HepG2 (cell line): ENCODE measurements around the gene DNAI2. TPM values are rescaled to one million over a fixed set of nuclear protein-coding genes. Genes with fewer than 3 reads are reported as not detected.

Experiments used
- EZH2 ChIP-seq: conservative IDR thresholded peaks from 2 replicates; pipeline ENCODE4 v1.6.1; 2012; ENCODE audit warnings: mild to moderate bottlenecking, low read depth, low read length, moderate library complexity
- HNF1B ChIP-seq: sonication (generic); formaldehyde crosslinking; IDR thresholded peaks from 2 replicates; pipeline ENCODE4 v1.5.1; 2020; ENCODE audit warnings: mild to moderate bottlenecking, moderate library complexity, missing genetic modification reagents
- NFIC ChIP-seq: IDR thresholded peaks from 2 replicates; pipeline ENCODE4 v1.6.1; 2012; ENCODE audit warnings: mild to moderate bottlenecking, low read length, inconsistent platforms
- NR0B2 ChIP-seq: sonication (generic); formaldehyde crosslinking; IDR thresholded peaks from 2 replicates; pipeline ENCODE4 v1.4.0; 2020; ENCODE audit warnings: mild to moderate bottlenecking, missing genetic modification reagents
- PTBP1 ChIP-seq: fragments of 200-400 bp; formaldehyde crosslinking; IDR thresholded peaks from 2 replicates; pipeline ENCODE4 v1.6.1; 2018; ENCODE audit warnings: low read length, low read depth; ENCODE audit not compliant: poor library complexity, severe bottlenecking
- SKI ChIP-seq: fragments of 450-650 bp; IDR thresholded peaks from one replicate; pipeline ENCODE4 v1.6.1; 2018; ENCODE audit warnings: mild to moderate bottlenecking; ENCODE audit not compliant: partially characterized antibody
- ZBTB40 ChIP-seq, 2 experiments: fragments of 450-650 bp in 1 of 2; sonication (generic) in 1 of 2; formaldehyde crosslinking in 1 of 2; IDR thresholded peaks; 2 replicates each; pipeline versions ENCODE4 v1.6.1 to v1.8.0; 2016 to 2022; ENCODE audit warnings: antibody characterized with exemption in 1 of 2, mild to moderate bottlenecking in 1 of 2, missing genetic modification reagents in 1 of 2
- ZNF12 ChIP-seq: sonication (generic); formaldehyde crosslinking; IDR thresholded peaks from 2 replicates; pipeline ENCODE4 v1.5.0; 2020; ENCODE audit warnings: missing genetic modification reagents
- ZNF260 ChIP-seq: sonication (generic); formaldehyde crosslinking; IDR thresholded peaks from 2 replicates; pipeline ENCODE4 v1.4.0; 2020; ENCODE audit warnings: missing genetic modification reagents, low read depth, mild to moderate bottlenecking, borderline replicate concordance
- ZNF468 ChIP-seq: sonication (generic); formaldehyde crosslinking; IDR thresholded peaks from 2 replicates; pipeline ENCODE4 v1.8.0; 2022; ENCODE audit warnings: mild to moderate bottlenecking, moderate library complexity, missing genetic modification reagents
- ZNF691 ChIP-seq: sonication (generic); formaldehyde crosslinking; IDR thresholded peaks from 2 replicates; pipeline ENCODE4 v1.4.0; 2020; ENCODE audit warnings: missing genetic modification reagents, low read depth, mild to moderate bottlenecking, borderline replicate concordance
- ZNF761 ChIP-seq: sonication (generic); formaldehyde crosslinking; conservative IDR thresholded peaks from 2 replicates; pipeline ENCODE4 v1.4.0; 2020; ENCODE audit warnings: mild to moderate bottlenecking, missing genetic modification reagents
- ZNF883 ChIP-seq: sonication (generic); formaldehyde crosslinking; IDR thresholded peaks from 2 replicates; pipeline ENCODE4 v1.5.1; 2020; ENCODE audit warnings: mild to moderate bottlenecking, missing genetic modification reagents; ENCODE audit errors: not compliant biosample characterization
- ZSCAN20 ChIP-seq: sonication (generic); formaldehyde crosslinking; IDR thresholded peaks from 2 replicates; pipeline ENCODE4 v1.4.0; 2020; ENCODE audit warnings: missing genetic modification reagents, mild to moderate bottlenecking, borderline replicate concordance
- ZSCAN22 ChIP-seq: sonication (generic); formaldehyde crosslinking; IDR thresholded peaks from 2 replicates; pipeline ENCODE4 v1.4.0; 2020; ENCODE audit warnings: mild to moderate bottlenecking, missing genetic modification reagents
- polyA plus RNA-seq, 8 experiments: library from polyadenylated mRNA; depleted of rRNA in 3 of 8; stranded (reverse) in 7 of 8; unstranded in 1 of 8; fragments of >200 nt; fragmentation: Illumina TruSeq in 4 of 8; extraction: Trizol in 4 of 8; gene quantifications; 2 replicates each; pipeline versions ENCODE4 v1.2.1 to v1.2.3, GENCODE V29; 2011 to 2016; ENCODE audit warnings: low read depth in 4 of 8, missing spikeins in 1 of 8, mixed read lengths in 1 of 8; ENCODE audit not compliant: insufficient read depth in 1 of 8
- total RNA-seq, 5 experiments: library from RNA; depleted of rRNA; stranded (reverse); fragments of >200 nt; fragmentation: Illumina TruSeq; extraction: Trizol; gene quantifications; 2 replicates each; pipeline ENCODE4 v1.2.3, GENCODE V29; 2016; ENCODE audit warnings: low read depth in 1 of 5
- TF ChIP-seq, protein P1 (sequence below): sonication (generic); formaldehyde crosslinking; IDR thresholded peaks from 2 replicates; pipeline ENCODE4 v1.4.0; 2020; ENCODE audit warnings: low read depth, mild to moderate bottlenecking, missing genetic modification reagents

The DNAI2 gene
- total and polyA plus RNA-seq, 2 of the 13 experiments (the other 11 are each of a cell fraction or from before 2014, with no cell fraction given), result not detected

GRCh38 chr17:74354123-74354522 is 80.1 kb downstream of the DNAI2 start (continued):
- TF ChIP-seq ZBTB40 (IDR thresholded peaks at IDR 0.05), result no peak
- TF ChIP-seq ZBTB40 (CRISPR knock-in tag; IDR thresholded peaks at IDR 0.05), result no peak
- TF ChIP-seq NFIC, result no peak
- TF ChIP-seq EZH2, result 0 out of 2 replicates have a peak, but pooled peaks have one; percentile 33
- 0 out of 2 replicates have a peak, but pooled peaks have one; percentile 47 for TF ChIP-seq ZNF761 (CRISPR knock-in tag)
- TF ChIP-seq, protein P1, sequence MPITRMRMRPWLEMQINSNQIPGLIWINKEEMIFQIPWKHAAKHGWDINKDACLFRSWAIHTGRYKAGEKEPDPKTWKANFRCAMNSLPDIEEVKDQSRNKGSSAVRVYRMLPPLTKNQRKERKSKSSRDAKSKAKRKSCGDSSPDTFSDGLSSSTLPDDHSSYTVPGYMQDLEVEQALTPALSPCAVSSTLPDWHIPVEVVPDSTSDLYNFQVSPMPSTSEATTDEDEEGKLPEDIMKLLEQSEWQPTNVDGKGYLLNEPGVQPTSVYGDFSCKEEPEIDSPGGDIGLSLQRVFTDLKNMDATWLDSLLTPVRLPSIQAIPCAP, result no peak
- TF ChIP-seq ZSCAN20 (CRISPR knock-in tag), result no peak
- TF ChIP-seq NR0B2 (CRISPR knock-in tag), result no peak
- peak; percentile 83; the same call in 1 of the 2 replicates for TF ChIP-seq ZNF691 (CRISPR knock-in tag)
- TF ChIP-seq SKI, result no peak
- TF ChIP-seq ZSCAN22 (CRISPR knock-in tag), result no peak
- TF ChIP-seq ZNF12, result 0 out of 2 replicates have a peak, but pooled peaks have one; percentile 55
- TF ChIP-seq PTBP1, result no peak
- TF ChIP-seq ZNF883 (CRISPR knock-in tag), result no peak
- no peak for TF ChIP-seq ZNF260
- TF ChIP-seq HNF1B (CRISPR knock-in tag), result peak; percentile 41; the same call in 1 of the 2 replicates
- TF ChIP-seq ZNF468, result no peak
